Measurements from ENCODE around the gene PADI2.

- TF ChIP-seq CTCF (IDR thresholded peaks at IDR 0.05): no peak
- TF ChIP-seq POLR2A (IDR thresholded peaks at IDR 0.05): no peak
Measured at GRCh38 chr1:17039522-17039921, 79.7 kb downstream of the PADI2 start.

Measured in body of pancreas (tissue), 4 donors.